GM21619 (cell line): ENCODE results near the gene SEMA3B.
"Not testable (repeated sequence)": the region's sequence is repeated elsewhere in the genome, so short reads cannot be mapped to it uniquely, and the experiment has no call there.

Experiments
- ATAC-seq: cut with Tn5 transposase; IDR thresholded peaks from one replicate; pipeline ENCODE4 v1.9.1; 2021; ENCODE audit not compliant: unreplicated experiment

SEMA3B gene

DNA sequence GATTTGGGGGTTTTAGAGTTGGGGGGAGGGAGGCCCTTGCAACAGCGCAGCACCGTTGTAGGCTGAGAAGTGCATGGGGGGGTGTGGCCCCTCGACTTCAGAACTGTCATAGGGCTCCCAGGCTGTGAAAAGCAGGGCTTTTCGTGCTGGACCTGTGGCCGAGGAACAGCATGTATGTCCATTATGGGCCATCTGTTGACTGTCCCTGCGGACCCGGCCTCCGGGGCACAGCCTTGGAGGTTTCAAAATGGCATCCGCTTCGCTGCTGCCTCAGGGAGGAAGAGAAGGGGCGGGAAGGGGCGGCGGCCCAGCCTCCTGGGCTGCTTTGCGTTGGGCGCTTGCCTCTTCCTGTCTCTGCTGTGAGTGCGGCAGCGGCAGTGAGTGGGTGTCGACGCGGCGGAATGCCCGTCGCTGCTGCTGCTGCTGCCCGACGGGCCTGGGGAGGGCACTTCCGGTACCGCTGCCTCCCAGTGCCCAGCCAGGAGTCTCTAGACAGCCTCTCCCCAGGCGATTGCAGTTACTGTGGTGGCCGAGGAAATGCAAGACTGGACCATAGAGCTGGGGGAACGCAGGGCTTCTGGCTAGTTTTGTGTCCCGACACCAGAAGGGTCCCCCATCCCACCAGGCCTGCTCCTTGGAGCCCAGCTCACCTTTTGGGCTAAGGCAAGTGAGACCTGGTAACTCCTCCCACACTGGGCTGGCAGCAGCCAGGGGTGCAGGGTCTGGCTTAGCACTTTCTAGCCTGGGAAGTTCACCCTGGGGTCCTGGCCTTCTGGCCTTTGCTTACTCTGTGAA, 31.0 kb upstream of the SEMA3B start:
- peak; percentile 21 for ATAC-seq

DNA sequence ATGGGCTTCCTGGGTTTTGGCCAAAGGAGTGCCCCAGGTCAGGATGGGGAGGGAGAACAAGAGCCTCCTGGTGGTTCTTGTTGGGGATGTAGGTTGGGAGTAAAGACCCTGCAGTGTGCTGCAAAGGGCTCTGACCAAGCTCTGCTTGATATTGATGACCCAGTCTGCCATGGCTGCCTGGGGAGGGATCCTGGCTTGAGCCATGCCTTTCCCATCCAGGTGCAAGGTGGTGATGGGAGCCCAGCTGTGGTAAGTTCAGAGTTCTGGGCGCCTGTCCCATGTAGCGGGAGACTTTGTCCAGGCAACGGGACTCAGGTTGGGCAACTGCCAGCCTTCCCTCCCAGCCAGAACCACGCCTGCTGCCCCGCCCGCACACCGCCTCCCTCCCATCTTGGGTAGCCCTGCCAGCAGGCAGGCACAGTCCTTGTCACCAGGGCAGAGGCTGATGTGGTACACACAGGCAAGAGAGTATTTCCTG, 30.4 kb upstream of the SEMA3B start:
- ATAC-seq = no peak

GRCh38 chr3:50239649-50240048, 29.3 kb upstream of the SEMA3B start:
- ATAC-seq = no peak

DNA sequence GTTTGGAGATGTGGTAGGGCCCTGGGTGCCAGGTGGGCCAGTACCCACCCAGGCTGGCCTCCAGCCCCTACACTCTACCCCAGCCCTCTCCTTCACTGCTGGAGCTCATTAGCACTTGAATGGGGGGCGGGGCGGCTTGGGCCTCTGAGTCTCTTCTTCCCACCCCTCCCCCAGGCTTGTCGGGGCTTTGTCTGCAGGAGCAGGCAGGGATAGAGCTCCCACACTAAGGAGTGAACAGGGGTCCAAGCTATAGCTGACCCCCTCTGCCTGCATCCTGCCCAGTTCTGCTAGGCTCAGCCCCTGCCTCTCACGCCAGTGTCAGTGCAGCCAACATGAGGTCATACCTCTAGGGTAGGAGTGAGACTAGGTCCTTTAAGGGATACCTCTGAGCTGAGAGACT, 27.8 kb upstream of the SEMA3B start:
- no peak for ATAC-seq

DNA sequence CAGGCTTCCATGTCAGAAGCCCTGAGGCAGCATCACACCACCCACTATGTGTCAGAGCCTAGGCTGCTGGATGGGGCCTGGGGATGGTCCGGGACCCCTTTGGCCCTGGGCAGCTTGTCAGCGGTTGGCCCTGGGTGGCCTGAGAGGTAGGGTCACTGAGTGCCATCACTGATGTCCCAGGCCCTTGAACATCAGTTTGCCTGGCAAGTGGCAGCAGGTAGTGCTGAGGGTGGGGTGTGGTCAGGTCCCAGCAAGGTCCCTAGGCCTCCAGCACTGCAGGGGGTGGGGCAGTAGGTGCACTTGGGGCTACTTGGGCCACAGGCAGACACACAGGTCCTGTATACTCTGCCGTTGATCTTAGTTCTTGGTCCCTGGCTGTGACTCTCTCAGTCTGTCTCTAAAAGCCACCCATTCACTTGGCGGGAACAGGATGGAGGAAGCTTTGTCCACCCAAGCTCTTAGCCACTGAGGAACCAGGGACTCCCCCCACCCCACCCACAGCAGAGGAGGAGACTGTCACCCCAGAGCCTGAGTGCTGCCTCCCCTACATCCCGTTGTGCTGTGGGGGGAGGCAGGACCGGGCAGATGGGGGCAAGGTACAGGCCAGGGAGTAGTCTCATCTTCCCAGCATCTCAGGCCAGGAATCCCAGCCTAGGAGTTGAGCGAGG, 27.1 kb upstream of the SEMA3B start:
- ATAC-seq = no peak

DNA sequence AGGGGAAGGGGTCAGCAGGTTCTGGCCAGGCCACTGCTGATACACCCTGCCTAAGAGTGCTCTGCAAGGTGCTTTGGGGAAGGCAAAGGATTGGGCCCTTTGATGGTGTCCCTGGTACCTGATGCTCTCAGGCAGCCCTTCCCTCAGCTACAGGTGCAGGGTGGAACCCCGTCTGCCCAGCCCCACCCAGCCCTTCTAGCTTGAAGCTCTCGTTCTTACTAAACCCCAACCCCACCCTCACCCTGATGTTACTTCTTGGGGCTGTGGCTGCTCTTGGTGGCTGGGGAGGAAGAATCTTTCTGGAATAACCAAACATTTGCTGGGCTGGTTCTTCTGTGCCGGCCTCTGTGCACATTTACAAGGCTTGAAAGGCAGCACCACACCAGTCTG, 26.6 kb upstream of the SEMA3B start:
- ATAC-seq = no peak

GRCh38 chr3:50242851-50243542, 25.9 kb upstream of the SEMA3B start:
- no peak for ATAC-seq

- no peak for ATAC-seq
Observed at GRCh38 chr3:50243543-50243895, 25.4 kb upstream of the SEMA3B start.

GRCh38 chr3:50244813-50245212, 24.1 kb upstream of the SEMA3B start:
- not testable (repeated sequence) for ATAC-seq

DNA sequence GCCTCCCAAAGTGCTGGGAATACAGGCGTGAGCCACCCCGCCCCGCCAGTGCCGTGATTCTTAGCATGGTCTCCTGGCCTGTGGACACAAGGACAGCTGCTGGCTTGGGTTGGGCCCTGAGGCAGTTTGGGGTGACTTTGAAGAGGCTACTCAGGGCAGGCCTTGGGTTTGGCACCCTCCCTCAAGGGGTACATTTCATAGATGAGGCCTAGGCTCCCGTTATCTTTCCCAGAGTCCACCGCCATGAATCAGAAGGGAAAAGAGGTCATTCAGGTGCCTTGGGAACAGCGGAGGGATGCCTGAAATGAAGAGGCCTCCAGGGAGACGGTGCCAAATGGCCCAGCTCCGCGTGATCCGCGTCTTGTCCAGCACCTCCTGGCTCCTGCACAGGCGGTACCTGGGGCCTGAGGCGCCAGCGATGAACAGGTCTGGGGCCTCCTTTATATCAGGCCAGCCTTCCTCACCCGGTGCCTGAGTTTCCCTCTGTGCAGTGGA, 23.6 kb upstream of the SEMA3B start:
- ATAC-seq = no peak

DNA sequence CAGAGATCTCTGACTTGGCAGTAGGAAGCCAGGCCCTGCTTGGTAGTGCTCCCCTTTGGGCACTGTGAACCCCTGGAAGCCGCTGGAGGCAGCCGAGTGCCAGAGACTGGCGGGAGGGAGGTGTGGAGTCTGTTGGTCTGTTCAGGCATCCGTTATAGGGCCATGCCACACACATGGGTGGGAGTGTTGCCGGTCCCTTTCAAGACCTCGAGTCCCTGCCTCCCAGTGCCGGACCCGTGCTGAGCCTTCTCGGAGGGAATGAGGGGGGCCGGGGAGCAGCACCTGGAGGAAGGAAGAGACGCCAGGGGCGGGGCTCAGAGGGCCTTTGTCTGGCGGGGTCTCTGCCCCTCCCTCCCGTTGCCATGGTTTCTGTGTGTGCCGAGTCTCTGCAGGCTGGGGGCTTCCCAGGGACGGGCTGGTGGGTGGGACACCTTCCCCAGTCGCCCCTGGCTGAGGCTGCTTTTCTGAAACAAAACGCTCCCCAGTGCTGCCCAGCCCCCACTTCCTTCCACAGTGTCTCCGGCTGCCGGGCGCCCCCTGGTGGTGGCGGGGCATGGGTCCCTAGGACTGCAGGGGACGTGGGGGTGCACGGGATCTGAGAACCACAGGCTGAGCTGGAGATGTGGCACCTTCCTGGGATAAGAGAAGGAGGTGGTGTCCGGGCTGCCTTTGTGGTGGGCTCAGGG, 23.0 kb upstream of the SEMA3B start:
- peak; percentile 49 for ATAC-seq

DNA sequence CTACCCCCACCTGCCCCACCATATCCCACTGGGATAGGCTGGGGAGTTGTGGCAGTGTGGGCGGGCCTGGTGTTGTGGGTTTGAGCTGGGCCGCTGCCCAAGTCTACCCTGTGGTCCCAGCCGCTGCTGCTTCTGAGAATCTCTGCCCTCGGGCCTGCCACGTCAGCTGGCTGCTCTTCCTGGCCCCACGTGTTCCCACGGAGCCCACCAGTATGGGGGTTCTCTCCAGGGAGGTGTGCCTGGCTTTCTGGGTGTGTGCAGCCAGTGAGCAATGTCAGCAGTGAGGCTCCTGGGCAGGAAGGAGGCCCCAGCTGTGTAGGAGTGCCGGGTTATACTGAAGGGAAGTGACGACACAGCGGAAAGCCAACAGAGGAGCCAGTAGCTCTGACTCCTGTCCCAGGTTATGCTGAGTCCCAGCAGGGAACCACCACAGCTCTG, 22.4 kb upstream of the SEMA3B start:
- ATAC-seq = peak; percentile 43

GRCh38 chr3:50248387-50248786, 20.6 kb upstream of the SEMA3B start:
- ATAC-seq = no peak

DNA sequence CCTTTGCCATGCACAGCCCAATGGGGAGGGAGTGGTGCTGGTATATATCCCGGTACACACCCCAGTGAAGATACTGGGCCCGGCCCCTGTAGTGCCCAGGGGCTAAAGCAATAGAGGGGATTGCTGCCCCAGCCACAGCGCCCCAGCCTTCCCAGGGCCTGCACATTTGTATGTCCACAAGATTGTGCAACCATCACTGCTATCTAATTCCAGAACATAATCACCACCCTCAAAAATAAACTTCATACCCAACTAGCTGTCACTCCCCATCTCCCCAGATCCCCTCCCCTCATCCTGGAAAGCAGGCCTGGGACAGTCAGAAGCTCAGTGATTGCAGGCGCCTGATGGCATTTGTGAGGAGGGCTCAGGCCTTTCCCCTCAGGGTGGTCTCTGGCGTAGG, 19.5 kb upstream of the SEMA3B start:
- ATAC-seq = no peak

DNA sequence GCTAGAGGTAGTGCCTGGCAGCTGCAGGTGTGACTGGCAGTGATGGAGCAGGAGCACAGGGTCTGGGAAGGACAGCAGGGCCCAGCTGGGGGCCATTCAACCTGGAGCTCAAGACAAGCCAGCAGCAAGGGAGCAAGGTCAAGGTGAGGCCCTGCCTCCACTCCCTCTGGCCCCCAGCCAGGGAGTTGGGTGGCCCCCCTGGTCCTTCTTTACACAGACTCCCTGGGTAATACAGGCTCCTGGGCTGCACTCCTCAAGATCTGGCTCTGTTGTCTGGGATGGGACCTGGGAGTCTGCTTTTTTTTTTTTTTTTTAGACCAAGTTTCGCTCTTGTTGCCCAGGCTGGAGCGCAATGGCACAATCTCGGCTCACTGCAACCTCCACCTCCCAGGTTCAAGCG, 18.4 kb upstream of the SEMA3B start:
- no peak for ATAC-seq

- no peak for ATAC-seq
Observed at GRCh38 chr3:50251220-50251619, 17.7 kb upstream of the SEMA3B start.

DNA sequence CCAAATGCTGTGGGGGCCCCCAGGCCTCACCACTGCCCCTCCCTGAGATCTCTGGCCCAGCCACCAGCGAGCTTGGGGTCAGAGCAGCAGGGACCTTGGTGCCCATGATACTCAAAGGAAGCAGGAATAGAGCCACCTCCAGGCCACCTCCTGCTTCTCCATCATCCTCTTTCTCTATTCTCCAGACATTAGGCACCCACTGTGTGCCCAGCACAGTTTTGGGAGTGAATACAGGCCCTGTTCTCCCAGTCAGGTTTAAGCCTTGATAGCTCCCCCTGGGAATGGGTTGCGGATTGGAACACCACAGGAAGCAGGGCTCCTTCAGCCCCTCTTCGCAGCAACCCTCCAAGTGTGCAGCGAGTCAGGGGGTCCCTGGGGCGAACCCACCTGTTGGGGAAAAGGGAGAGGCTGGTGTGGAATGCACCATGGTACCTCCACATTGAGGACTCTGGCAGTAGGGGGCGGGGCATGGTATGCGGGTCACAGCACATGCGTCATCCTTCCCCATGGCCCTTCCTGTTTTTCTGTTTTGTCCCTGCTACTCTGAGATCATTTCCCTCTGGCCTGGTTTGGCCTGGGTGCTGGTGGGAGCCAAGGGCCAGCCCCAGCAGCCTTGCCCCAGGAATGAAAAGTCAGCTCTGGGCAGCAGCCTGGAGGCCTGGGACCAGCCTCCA, 14.2 kb upstream of the SEMA3B start:
- no peak for ATAC-seq

DNA sequence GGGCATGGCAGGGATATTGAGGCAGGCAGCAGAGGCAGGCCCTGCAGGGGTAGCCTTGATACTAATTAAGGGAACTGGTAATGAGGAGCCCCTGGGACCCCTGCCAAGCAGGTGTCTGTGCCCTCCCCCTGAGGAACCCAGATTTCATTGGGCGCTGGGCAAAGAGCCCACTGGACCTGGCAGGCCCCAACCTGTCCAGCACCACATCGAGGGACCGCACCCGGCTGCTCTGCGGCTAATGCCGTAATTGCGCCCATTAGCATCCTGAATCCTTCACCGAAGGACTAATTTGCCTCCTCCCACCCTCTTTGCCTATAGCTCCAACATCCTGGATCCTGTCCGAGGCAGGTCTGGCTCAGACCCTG, 13.7 kb upstream of the SEMA3B start:
- no peak for ATAC-seq

DNA sequence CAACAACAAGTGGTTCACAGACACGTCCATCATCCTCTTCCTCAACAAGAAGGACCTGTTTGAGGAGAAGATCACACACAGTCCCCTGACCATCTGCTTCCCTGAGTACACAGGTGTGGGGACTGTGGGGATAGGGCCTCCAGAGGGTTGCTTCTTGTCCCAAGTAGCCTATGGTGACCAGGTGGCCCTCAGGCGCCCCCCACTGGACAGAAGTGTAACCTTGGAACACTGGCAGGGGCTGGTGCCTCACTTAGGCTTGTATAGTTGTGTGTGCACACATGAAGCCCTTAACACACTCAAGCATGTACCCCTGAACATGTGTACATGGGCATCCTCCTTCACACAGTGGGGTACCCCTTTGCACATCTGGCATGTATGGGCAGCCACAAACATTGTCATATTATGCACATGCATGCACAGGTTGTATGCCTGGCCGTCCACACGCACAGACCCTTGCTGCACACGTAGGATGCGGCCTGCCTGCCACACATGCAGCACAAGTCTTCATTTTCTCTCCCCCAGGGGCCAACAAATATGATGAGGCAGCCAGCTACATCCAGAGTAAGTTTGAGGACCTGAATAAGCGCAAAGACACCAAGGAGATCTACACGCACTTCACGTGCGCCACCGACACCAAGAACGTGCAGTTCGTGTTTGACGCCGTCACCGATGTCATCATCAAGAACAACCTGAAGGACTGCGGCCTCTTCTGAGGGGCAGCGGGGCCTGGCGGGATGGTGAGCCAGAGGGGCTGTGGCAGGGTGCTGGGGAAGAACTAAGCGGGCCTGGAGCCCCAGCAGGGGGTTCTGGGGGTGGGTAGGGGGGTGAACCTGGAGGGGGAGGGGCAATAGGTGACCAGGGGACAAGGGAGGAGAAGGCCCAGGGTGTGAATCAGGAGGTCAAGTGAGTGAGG, 11.7 kb upstream of the SEMA3B start:
- ATAC-seq = no peak
